Right lobe of liver (tissue), 6 donors: ENCODE results near the gene SH2D3A. TPM values are rescaled to one million over a fixed set of nuclear protein-coding genes. Genes with fewer than 3 reads are reported as not detected.
"Not testable (repeated sequence)": the region's sequence is repeated elsewhere in the genome, so short reads cannot be mapped to it uniquely, and the experiment has no call there.

Source experiments
- ATAC-seq, 4 donors: fragments of 200-7000 bp; cut with Tn5 transposase; one replicate each; pipeline ENCODE4 v1.9.1; 2020; ENCODE audit warnings: mild to moderate bottlenecking in 4 of 4, moderate library complexity in 4 of 4
- DNase-seq, 3 donors: peaks; one replicate each; pipeline ENCODE4 v3.0.0-alpha.2; 2020
- H3K27ac ChIP-seq, 3 donors: fragments of 200-600 bp; one replicate each; pipeline ENCODE4 v1.8.0; 2022
- H3K27me3 ChIP-seq, 2 donors: fragments of 200-600 bp; one replicate each; pipeline ENCODE4 v1.8.0; 2022
- H3K36me3 ChIP-seq, 4 donors: fragments of 200-600 bp; sonication (generic) in 1 of 4; one replicate each; pipeline versions ENCODE4 v1.5.1 to v1.8.0; 2017 to 2022; ENCODE audit warnings: control low read depth in 1 of 4
- H3K4me1 ChIP-seq, 4 donors: fragments of 200-600 bp; sonication (generic) in 1 of 4; one replicate each; pipeline versions ENCODE4 v1.5.1 to v1.8.0; 2017 to 2022; ENCODE audit warnings: control low read depth in 1 of 4
- H3K4me3 ChIP-seq, 3 donors: fragments of 200-600 bp; one replicate each; pipeline ENCODE4 v1.8.0; 2022
- H3K9me3 ChIP-seq, 4 donors: fragments of 200-600 bp; sonication (generic) in 1 of 4; one replicate each; pipeline versions ENCODE4 v1.5.1 to v1.8.0; 2017 to 2022; ENCODE audit warnings: control low read depth in 1 of 4
- POLR2A ChIP-seq: fragments of 450-650 bp; IDR thresholded peaks from one replicate; pipeline ENCODE4 v1.6.1; 2017; ENCODE audit warnings: antibody characterized with exemption, mild to moderate bottlenecking
- WGBS: methylation state at CpG from one replicate; pipeline ENCODE4 v1.1.6; 2018; ENCODE audit warnings: low coverage, low lambda C conversion rate; ENCODE audit not compliant: insufficient coverage; ENCODE audit errors: missing lambda C conversion rate; 5-methylcytosine and 5-hydroxymethylcytosine counted together
- intact Hi-C, 2 donors: fragments of 100-400 bp; cut with DNase I; formaldehyde crosslinking; loops; one replicate each; pipeline versions ENCODE4 v1.11.2 to v1.14.1; 2022
- total RNA-seq, 6 experiments: library from RNA; depleted of rRNA in 2 of 6; stranded (reverse); fragments of >200 nt in 2 of 6; fragmentation: NEBNext Ultra II Directional in 3 of 6; extraction: Animal tissue kit (Norgen Biotek cat#: 25700) in 3 of 6; gene quantifications; one replicate each; pipeline versions ENCODE4 v1.1.0 to v1.2.4, GENCODE V29; 2016 to 2023
- TF ChIP-seq, protein P1 (sequence below), 4 donors: fragments of 200-600 bp in 3 of 4; fragments of 450-650 bp in 1 of 4; IDR thresholded peaks; one replicate each; pipeline versions ENCODE4 v1.5.1 to v1.8.0; 2016 to 2022; ENCODE audit warnings: antibody characterized with exemption in 4 of 4, mild to moderate bottlenecking in 2 of 4
- donor health status: DM: no; HTN: yes; CAD: no.
- donor health status: DM: no; HTN: no; CAD: no.
- donor health status: DM: no; HTN: no; CAD: no.
- donor health status: DM: no; HTN: yes; CAD: no.
- donor health status: DM: no; HTN: yes; CAD: no.

SH2D3A gene
- total RNA-seq, 6 experiments from 2014 or later = 0.72 to 2.3 (median 1.3) TPM

DNA sequence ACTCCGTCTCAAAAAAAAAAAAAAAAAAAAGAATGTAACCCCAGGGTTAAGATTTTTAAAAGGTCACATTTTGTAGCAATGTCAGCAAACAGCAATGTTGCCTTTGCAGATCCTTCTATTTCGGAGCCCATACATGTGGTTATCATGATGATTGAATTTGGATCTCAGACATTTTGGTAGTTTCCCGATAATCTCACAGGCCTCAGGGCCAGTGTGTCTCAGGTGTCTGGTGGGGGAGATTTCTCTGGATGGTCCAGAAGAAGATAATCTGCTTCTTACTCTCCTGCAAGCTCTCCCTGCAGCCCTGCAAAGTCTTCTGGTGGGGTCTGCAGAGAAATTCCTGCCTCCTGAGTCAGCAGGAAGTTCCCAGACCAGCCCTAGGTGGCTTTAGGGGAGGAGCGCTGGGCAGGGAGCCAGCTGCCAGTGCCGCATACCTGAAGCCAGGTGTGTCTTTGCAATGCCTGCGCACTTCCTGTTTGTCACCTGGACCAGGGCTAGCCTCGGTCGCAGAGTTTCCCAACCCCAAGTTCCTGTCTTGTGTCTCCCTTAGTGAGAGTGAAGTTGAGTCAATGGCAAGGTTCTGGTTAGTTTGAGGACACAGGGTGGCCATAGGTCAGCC lies 1.4 kb downstream of the SH2D3A start:
- peaks cover 0 to 29% (median 5%) of the 10 kb centered on the region in 4 donors for H3K4me1 ChIP-seq
- 29% methylated on average over 6 of the region's 8 CpGs for WGBS
- ATAC-seq = peak in 2 of 4 donors; percentile 7 to 8
- H3K27ac ChIP-seq = no peak overlapping the region
- no peaks in the 10 kb centered on the region for H3K27me3 ChIP-seq
- TF ChIP-seq, protein P1, sequence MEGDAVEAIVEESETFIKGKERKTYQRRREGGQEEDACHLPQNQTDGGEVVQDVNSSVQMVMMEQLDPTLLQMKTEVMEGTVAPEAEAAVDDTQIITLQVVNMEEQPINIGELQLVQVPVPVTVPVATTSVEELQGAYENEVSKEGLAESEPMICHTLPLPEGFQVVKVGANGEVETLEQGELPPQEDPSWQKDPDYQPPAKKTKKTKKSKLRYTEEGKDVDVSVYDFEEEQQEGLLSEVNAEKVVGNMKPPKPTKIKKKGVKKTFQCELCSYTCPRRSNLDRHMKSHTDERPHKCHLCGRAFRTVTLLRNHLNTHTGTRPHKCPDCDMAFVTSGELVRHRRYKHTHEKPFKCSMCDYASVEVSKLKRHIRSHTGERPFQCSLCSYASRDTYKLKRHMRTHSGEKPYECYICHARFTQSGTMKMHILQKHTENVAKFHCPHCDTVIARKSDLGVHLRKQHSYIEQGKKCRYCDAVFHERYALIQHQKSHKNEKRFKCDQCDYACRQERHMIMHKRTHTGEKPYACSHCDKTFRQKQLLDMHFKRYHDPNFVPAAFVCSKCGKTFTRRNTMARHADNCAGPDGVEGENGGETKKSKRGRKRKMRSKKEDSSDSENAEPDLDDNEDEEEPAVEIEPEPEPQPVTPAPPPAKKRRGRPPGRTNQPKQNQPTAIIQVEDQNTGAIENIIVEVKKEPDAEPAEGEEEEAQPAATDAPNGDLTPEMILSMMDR (IDR thresholded peaks at IDR 0.05) = no peak
- TF ChIP-seq POLR2A = no peak
- intact Hi-C loops = no loop called here
- H3K9me3 ChIP-seq = no peaks in the 10 kb centered on the region
- DNase-seq = peak; percentile 40 to 69 (median 59)
- H3K36me3 ChIP-seq = no peaks in the 10 kb centered on the region
- no peak overlapping the region for H3K4me3 ChIP-seq

DNA sequence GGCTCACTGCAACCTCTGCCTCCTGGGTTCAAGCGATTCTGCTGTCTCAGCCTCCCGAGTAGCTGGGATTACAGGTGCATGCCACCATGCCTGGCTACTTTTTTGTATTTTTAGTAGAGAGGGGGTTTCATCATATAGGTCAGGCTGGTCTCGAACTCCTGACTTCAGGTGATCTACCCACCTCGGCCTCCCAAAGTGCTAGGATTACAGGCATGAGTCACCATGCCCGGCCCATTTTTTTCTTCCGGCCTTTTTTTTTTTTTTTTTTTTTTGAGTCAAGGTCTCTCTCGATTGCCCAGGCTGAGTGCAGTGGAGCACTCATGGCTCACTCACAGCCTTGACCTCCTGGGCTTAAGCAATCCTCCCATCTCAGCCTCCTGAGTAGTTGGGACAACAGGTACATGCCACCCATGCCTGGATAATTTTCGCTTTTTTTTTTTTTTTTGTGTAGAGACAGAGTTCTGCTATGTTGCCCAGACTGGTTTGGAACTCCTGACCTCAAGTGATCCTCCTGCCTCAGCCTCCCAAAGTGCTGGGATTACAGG lies 4.9 kb downstream of the SH2D3A start:
- H3K4me1 ChIP-seq = peaks cover 0 to 22% (median 5%) of the 10 kb centered on the region in 4 donors
- H3K27ac ChIP-seq, DNase-seq, H3K4me3 ChIP-seq, H3K9me3 ChIP-seq, H3K27me3 ChIP-seq, H3K36me3 ChIP-seq, ATAC-seq, intact Hi-C loops: not testable (repeated sequence)
- 63% methylated on average over 5 of the region's 8 CpGs for WGBS

DNA sequence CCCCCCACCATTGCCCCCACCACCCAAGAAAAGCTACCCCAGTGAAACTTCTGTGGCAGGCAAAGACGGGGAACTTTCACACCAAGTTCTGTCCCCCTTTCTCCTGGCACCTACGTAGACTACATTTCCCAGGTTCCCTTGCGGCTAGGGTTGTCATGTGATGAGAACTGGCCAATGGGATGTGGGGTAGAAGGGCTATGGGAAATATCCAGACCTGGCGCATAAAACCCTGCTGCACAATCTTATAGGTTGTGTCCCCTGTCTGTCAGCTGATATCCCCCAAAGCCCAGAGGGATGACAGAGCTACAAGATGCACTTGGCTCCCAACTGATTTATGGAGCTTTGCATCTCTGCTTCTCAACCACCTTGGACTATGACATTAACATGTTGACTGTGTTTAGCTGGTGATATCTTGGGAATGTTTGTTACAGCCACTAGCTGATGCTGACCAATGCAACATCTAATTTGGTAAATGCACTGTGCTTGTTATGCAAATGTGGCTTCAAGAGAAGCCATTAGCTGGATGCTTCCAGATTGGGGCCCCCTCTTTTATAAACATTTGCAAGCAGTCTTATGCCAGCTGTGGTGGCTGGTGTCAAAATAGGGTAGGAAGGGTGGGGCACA lies 6.1 kb downstream of the SH2D3A start:
- TF ChIP-seq, protein P1 (IDR thresholded peaks at IDR 0.05) = no peak
- TF ChIP-seq POLR2A = no peak
- intact Hi-C loops = no loop called here
- Histone ChIP-seq H3K9me3 (no peaks in the 10 kb centered on the region), H3K36me3 (peaks cover 0 to 5% (median 0%) of the 10 kb centered on the region in 4 donors), H3K27ac (no peak overlapping the region), H3K4me1 (peaks cover 0 to 12% (median 0%) of the 10 kb centered on the region in 4 donors), H3K4me3 (no peak overlapping the region), H3K27me3 (no peaks in the 10 kb centered on the region)
- DNase-seq = no peak
- peak; percentile 17 to 54 (median 44) for ATAC-seq
- WGBS = 33% methylated on average over 2 of the region's 4 CpGs

DNA sequence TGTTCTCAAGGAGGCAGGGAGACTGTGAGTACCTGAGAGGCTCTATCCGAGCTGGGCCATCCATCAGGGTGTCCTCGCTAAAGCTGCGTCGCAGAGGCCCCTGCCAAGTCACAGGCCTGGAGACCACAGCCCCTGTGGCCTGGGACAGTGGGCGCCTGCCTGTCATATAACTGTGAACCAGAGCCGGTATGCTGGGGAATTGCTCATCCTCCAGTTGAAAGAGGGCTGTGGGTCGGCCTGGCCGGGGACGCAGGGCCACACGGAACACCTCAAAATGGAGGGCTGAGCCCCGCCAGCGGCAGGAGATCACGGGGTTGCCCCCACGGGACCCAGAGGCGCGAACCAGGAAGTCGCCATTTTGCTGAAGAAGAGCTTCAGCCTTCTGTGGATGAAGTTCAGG lies 6.6 kb downstream of the SH2D3A start:
- Histone ChIP-seq H3K9me3 (no peaks in the 10 kb centered on the region), H3K36me3 (peaks cover 0 to 5% (median 0%) of the 10 kb centered on the region in 4 donors), H3K27ac (no peak overlapping the region), H3K4me3 (no peak overlapping the region), H3K27me3 (no peaks in the 10 kb centered on the region), H3K4me1 (peaks cover 0 to 7% (median 0%) of the 10 kb centered on the region in 4 donors)
- TF ChIP-seq, protein P1 (IDR thresholded peaks at IDR 0.05) = no peak
- TF ChIP-seq POLR2A = no peak
- intact Hi-C loops = no loop called here
- ATAC-seq (peak in 2 of 4 donors; percentile 14 to 30), DNase-seq (no peak)
- no CpG with 5 or more reads among the region's 17 CpGs for WGBS
